IPS DF 19.7 (cell line): Measurements from ENCODE around the gene RBM47.
"Not testable (repeated sequence)": the region's sequence is repeated elsewhere in the genome, so short reads cannot be mapped to it uniquely, and the experiment has no call there.

Source experiments
- DNase-seq: peaks from one replicate; pipeline ENCODE4 v3.0.0-alpha.2; 2013; ENCODE audit warnings: low read depth, low spot score

RBM47 gene

GRCh38 chr4:40486534-40486933, 143.1 kb downstream of the RBM47 start:
- no peak for DNase-seq

GRCh38 chr4:40484346-40485090, 145.1 kb downstream of the RBM47 start:
- no peak for DNase-seq

GRCh38 chr4:40482985-40483647, 146.5 kb downstream of the RBM47 start:
- peak; percentile 7 for DNase-seq

- no peak for DNase-seq
Measured at GRCh38 chr4:40481977-40482376, 147.7 kb downstream of the RBM47 start.

- DNase-seq, result no peak
Measured at GRCh38 chr4:40480291-40480690, 149.4 kb downstream of the RBM47 start.

DNA sequence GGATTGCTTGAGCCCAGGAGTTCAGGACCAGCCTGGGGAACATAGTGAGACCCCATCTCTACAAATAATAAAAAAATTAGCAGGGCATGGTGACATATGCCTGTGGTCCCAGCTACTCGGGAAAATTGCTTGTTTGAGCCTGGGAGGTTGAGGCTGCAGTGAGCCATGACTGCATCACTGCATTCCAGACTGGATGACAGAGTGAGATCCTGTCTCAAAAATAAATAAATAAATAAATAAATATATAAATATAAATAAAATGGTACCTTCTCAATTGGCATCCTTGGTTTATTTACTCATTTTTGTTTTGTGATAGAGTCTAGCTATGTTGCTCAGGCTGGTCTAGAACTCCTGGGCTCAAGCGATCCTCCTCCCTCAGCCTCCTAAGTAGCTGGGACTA, 150.3 kb downstream of the RBM47 start:
- no peak for DNase-seq

DNA sequence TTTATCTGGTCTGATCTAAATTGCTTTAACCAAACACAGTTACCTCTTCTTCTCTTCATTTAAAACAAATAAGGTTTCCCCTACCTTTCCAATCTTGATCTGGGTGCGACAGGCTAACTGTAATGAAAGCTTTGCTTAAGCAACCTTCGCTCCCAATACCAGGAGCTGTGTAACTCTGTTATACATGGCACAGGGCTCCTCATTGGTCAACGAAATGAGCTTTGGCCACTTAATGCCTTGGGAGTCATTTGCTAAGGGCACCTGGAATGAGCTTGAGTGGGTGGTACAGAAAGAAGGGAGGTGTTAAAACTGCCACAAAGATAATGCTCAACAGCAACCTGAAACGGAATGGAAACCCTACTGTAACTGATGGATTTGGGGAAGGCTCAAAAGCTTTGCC, 154.1 kb downstream of the RBM47 start:
- no peak for DNase-seq

DNA sequence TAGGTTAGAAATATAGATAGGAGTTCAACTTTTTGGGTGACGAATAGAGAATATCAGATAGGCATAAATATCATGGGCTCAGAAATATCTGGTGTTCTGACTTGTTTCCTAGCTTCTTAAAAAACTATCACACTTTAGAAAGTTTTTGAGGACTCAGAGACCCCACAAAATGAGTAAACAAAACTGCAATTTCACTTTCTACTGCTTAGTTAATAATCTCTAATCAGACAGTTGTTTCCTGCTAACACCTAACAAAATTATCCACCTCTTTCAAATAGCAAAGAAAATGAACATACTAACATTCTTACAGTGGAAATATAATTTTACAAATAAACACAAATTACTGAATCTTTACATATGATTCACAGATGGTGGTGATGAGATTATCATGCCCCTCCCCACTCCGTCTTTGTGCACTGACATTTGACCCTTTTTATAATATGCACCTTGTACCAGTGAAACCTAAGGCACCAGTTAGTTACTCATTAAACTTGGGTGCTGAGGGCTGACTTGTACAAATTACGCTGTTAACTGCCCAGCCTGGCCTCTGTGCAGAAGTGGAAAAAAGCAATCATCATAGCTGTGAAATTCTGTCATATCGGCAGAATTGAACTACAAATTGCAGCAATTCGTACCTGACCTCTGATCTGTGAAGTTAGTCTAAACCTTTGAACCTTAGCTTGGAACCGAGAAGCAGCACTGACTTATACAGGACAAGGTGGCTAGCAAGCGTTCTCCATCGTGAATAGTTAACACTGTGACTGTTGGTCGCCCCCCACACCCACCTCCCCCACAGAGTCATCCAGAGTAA, 155.9 kb downstream of the RBM47 start:
- DNase-seq, result no peak

GRCh38 chr4:40471923-40472322, 157.7 kb downstream of the RBM47 start:
- no peak for DNase-seq

GRCh38 chr4:40466789-40467188, 162.9 kb downstream of the RBM47 start:
- DNase-seq, result no peak

GRCh38 chr4:40462326-40462725, 167.3 kb downstream of the RBM47 start:
- no peak for DNase-seq

DNA sequence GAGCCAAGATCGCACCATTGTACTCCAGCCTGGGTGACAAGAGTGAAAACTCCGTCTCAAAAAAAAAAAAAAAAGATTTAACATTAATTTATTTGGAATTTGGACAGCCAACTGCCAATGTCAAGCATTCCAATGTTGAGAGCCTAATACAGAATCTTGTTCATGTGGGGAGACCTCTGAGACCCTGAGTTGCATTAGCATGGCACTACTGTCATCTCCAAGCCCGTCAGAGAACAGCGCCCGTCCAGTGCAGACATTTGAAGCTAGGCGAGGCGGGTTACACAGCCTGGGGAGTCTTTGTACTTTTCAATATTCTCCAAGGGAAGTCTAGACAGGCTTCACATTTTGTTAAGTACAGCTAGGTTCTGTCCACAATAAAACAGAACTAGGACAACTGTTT, 167.8 kb downstream of the RBM47 start:
- no peak for DNase-seq

DNA sequence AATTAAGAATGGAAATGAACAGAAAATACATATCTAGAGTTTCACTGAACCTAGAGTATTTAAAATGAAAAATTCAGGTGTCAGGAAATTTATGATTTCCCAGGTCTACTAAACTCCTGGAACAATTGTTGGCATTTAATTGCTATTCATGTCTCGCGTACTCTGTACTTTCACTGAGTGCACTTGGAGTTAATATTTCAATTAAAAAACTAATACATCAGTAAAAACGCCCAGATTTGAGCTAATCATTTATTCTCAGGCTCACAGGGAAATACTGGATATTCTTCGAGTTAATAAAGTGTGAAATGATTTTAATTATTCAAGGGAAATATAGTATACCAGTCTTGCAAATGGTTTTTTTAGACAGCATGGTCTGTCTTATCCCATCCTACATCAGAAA, 168.6 kb downstream of the RBM47 start:
- no peak for DNase-seq

DNA sequence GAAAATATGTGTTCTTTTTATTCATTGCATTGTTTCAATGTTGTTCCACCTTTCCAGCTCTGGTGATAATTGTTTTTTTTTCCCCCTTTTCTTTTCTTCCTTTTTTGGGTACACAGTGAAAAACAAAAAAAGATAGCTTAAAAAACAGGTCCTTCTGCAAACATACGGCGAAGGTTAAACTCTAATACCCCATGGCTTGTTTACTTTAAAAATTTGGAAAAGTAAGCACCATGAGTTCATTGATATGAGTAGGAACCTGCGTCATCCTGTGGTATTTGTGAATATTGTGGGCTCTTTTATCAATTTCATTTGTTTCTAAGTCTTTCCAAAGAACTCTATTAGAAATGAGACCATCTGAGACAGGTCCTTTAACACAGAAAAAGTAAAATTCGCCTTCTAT, 171.0 kb downstream of the RBM47 start:
- no peak for DNase-seq

DNA sequence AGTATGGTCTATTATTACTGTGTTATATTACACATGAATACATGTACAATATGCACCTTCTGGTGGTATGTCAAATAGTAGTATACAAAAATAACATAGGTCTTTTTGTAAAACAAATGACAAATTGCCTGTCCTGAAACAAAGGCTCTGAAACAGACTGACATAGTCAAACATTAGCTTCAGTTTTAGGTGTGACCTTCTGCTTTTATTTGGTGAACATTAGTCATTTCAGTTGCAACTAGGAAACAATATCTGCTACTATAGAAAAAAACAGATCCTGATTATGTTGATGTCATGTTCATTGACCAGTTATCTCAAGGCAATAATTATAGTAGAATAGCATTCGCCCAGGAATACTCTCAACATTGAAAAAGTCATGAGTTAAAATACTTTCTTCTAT, 171.6 kb downstream of the RBM47 start:
- DNase-seq, result no peak

- no peak for DNase-seq
Measured at GRCh38 chr4:40455340-40455902, 174.2 kb downstream of the RBM47 start.

- DNase-seq, result no peak
Measured at GRCh38 chr4:40454816-40455215, 174.8 kb downstream of the RBM47 start.

- no peak for DNase-seq
Measured at GRCh38 chr4:40453912-40454311, 175.8 kb downstream of the RBM47 start.

GRCh38 chr4:40448875-40449274, 180.8 kb downstream of the RBM47 start:
- no peak for DNase-seq

- no peak for DNase-seq
Measured at GRCh38 chr4:40446839-40447238, 182.8 kb downstream of the RBM47 start.

DNA sequence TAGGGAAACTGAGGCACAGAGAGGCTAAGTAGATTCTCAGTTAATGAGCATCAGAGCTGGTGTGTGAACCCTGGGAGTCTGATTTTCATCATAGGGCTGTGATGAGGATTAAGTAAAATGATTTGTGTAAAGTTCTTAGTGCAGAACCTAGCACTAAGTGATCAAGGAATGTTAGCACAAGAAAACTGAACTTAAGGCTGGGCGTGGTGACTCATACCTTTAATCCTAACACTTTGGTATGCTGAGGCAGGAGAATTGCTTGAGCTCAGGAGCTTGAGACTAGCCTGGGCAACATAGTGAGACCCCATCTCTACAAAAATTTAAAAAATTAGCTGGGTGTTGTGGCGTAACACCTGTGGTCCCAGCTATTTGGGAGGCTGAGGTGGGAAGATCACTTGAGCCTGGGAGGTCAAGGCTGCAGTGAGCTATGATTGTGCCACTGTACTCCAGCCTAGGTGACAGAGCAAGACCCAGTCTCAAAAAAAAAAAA, 183.4 kb downstream of the RBM47 start:
- not testable (repeated sequence) for DNase-seq

GRCh38 chr4:40445671-40446070, 184.0 kb downstream of the RBM47 start:
- no peak for DNase-seq
